A673 (cell line): Measurements from ENCODE around the gene ATP2C1. TPM values are rescaled to one million over a fixed set of nuclear protein-coding genes. Genes with fewer than 3 reads are reported as not detected.

Experiments
- BruUV-seq: library from RNA; stranded (reverse); fragments of 400-500 nt; replicated peaks from 2 replicates; lab custom pipeline; 2021; lab: Mats Ljungman, UMichigan
- CTCF ChIA-PET: fragments of 300-600 bp; sonication (Branson Sonifier 250); formaldehyde crosslinking; loops from one replicate; lab custom pipeline; 2022; ENCODE audit warnings: antibody characterized with exemption; lab: Charles Lee
- POLR2A ChIA-PET: fragments of 300-600 bp; sonication (Branson Sonifier 250); formaldehyde crosslinking; loops from one replicate; lab custom pipeline; 2022; ENCODE audit warnings: antibody characterized with exemption; ENCODE audit not compliant: low non-redundant PET; lab: Charles Lee
- DNase-seq: peaks from one replicate; pipeline ENCODE4 v3.0.0-alpha.2; 2015; ENCODE audit warnings: low spot score
- H3K27ac ChIP-seq: fragments of 200-600 bp; sonication (generic); 2 replicates; pipeline ENCODE4 v1.5.1; 2016; ENCODE audit warnings: mixed run types, low read depth, mild to moderate bottlenecking, mixed read lengths, antibody characterized with exemption, low read length; ENCODE audit not compliant: poor library complexity, severe bottlenecking
- H3K27me3 ChIP-seq: fragments of 200-600 bp; sonication (generic); replicated peaks from 2 replicates; pipeline ENCODE4 v1.6.1; 2017; ENCODE audit warnings: mixed run types, low read depth, mild to moderate bottlenecking, mixed read lengths, antibody characterized with exemption, low read length; ENCODE audit not compliant: insufficient read depth, poor library complexity
- H3K36me3 ChIP-seq: fragments of 200-600 bp; sonication (generic); 2 replicates; pipeline ENCODE4 v1.6.1; 2016; ENCODE audit warnings: mixed run types, mild to moderate bottlenecking, mixed read lengths, antibody characterized with exemption, low read length; ENCODE audit not compliant: insufficient read depth, poor library complexity, severe bottlenecking
- H3K4me1 ChIP-seq: fragments of 200-600 bp; sonication (generic); 2 replicates; pipeline ENCODE4 v1.6.1; 2017; ENCODE audit warnings: mixed run types, mild to moderate bottlenecking, mixed read lengths, antibody characterized with exemption, low read length; ENCODE audit not compliant: insufficient read depth, poor library complexity, severe bottlenecking
- H3K4me3 ChIP-seq: fragments of 200-600 bp; sonication (generic); 2 replicates; pipeline ENCODE4 v1.5.1; 2016; ENCODE audit warnings: low read depth, mixed run types, mild to moderate bottlenecking, mixed read lengths, low read length; ENCODE audit not compliant: poor library complexity, severe bottlenecking
- H3K9me3 ChIP-seq: fragments of 200-600 bp; sonication (generic); 2 replicates; pipeline ENCODE4 v1.6.1; 2016; ENCODE audit warnings: mixed run types, low read depth, mild to moderate bottlenecking, mixed read lengths, antibody characterized with exemption, low read length; ENCODE audit not compliant: poor library complexity, severe bottlenecking
- CTCF ChIP-seq: fragments of 300-800, 200-600 bp; sonication (generic); conservative IDR thresholded peaks from 2 replicates; pipeline ENCODE4 v1.5.1; 2017; ENCODE audit warnings: low read depth, mild to moderate bottlenecking, antibody characterized with exemption, low read length, moderate library complexity, mixed read lengths
- EZH2 ChIP-seq: fragments of 200-600 bp; sonication (generic); IDR thresholded peaks from 2 replicates; pipeline ENCODE4 v1.6.1; 2017; ENCODE audit warnings: borderline replicate concordance, low read depth, mild to moderate bottlenecking, mixed read lengths, antibody characterized with exemption, low read length; ENCODE audit not compliant: poor library complexity, severe bottlenecking
- intact Hi-C: fragments of 100-400 bp; cut with micrococcal nuclease; formaldehyde crosslinking; loops from one replicate; pipeline ENCODE4 v1.10.0; 2022; ENCODE audit not compliant: unreplicated experiment
- total RNA-seq: library from RNA; stranded (reverse); gene quantifications from 2 replicates; pipeline ENCODE4 v1.2.3, GENCODE V29; 2021

ATP2C1 gene
- total RNA-seq, 1 experiment from 2014 or later = 75.9 TPM

- no peak overlapping the region for H3K4me3 ChIP-seq
- no peak for DNase-seq
- ChIA-PET CTCF (no interaction called here), POLR2A (no interaction called here)
- TF ChIP-seq CTCF = no peak
- TF ChIP-seq EZH2 = no peak
- peaks cover 10% of the 10 kb centered on the region for H3K4me1 ChIP-seq
- intact Hi-C loops = no loop called here
- H3K9me3 ChIP-seq = no peaks in the 10 kb centered on the region
- BruUV-seq = no TSS peak
- peaks cover 27% of the 10 kb centered on the region for H3K36me3 ChIP-seq
- no peaks in the 10 kb centered on the region for H3K27me3 ChIP-seq
- H3K27ac ChIP-seq = no peak overlapping the region
Observed at GRCh38 chr3:130963444-130963843, 69.6 kb downstream of the ATP2C1 start.

GRCh38 chr3:130963878-130964277, 70.0 kb downstream of the ATP2C1 start:
- Histone ChIP-seq H3K9me3 (no peaks in the 10 kb centered on the region), H3K4me3 (no peak overlapping the region), H3K4me1 (peaks cover 10% of the 10 kb centered on the region), H3K36me3 (peaks cover 27% of the 10 kb centered on the region), H3K27me3 (no peaks in the 10 kb centered on the region), H3K27ac (no peak overlapping the region)
- DNase-seq = peak; percentile 60
- no peak for TF ChIP-seq CTCF
- no peak for TF ChIP-seq EZH2
- ChIA-PET POLR2A (no interaction called here), CTCF (no interaction called here)
- BruUV-seq = no TSS peak
- intact Hi-C loops = no loop called here

- POLR2A ChIA-PET = no interaction called here
- peaks cover 11% of the 10 kb centered on the region for H3K36me3 ChIP-seq
- H3K4me1 ChIP-seq = peaks cover 10% of the 10 kb centered on the region
Observed at GRCh38 chr3:130967281-130967680, 73.4 kb downstream of the ATP2C1 start.

More at GRCh38 chr3:130967281-130967680, 73.4 kb downstream of the ATP2C1 start:
- CTCF ChIA-PET = no interaction called here
- DNase-seq = no peak
- no peak overlapping the region for H3K27ac ChIP-seq
- no peaks in the 10 kb centered on the region for H3K27me3 ChIP-seq
- TF ChIP-seq CTCF (no peak), EZH2 (no peak)
- no TSS peak for BruUV-seq
- no peak overlapping the region for H3K4me3 ChIP-seq
- intact Hi-C loops = no loop called here
- H3K9me3 ChIP-seq = no peaks in the 10 kb centered on the region
